GM06990 (cell line): Measurements from ENCODE around the gene PTH1R.

Experiments
- DNase-seq: peaks from one replicate; pipeline ENCODE4 v3.0.0-alpha.2; 2011; ENCODE audit not compliant: insufficient read length; ENCODE audit errors: extremely low read depth
- H3K27me3 ChIP-seq: replicated peaks from 2 replicates; pipeline ENCODE4 v1.6.0; 2011; ENCODE audit warnings: low read length; ENCODE audit not compliant: control insufficient read depth, insufficient read depth
- H3K36me3 ChIP-seq: 2 replicates; pipeline ENCODE4 v1.5.1; 2011; ENCODE audit warnings: low read length; ENCODE audit not compliant: control insufficient read depth, insufficient read depth
- H3K4me3 ChIP-seq: replicated peaks from 2 replicates; pipeline ENCODE4 v1.5.1; 2011; ENCODE audit warnings: low read depth, mild to moderate bottlenecking, control low read depth, low read length
- TF ChIP-seq, protein P1 (sequence below): IDR thresholded peaks from 2 replicates; pipeline ENCODE4 v1.5.1; 2011; ENCODE audit warnings: low read length, control low read depth, mild to moderate bottlenecking, inconsistent platforms; ENCODE audit not compliant: insufficient read depth, poor library complexity, severe bottlenecking

The PTH1R gene

DNA sequence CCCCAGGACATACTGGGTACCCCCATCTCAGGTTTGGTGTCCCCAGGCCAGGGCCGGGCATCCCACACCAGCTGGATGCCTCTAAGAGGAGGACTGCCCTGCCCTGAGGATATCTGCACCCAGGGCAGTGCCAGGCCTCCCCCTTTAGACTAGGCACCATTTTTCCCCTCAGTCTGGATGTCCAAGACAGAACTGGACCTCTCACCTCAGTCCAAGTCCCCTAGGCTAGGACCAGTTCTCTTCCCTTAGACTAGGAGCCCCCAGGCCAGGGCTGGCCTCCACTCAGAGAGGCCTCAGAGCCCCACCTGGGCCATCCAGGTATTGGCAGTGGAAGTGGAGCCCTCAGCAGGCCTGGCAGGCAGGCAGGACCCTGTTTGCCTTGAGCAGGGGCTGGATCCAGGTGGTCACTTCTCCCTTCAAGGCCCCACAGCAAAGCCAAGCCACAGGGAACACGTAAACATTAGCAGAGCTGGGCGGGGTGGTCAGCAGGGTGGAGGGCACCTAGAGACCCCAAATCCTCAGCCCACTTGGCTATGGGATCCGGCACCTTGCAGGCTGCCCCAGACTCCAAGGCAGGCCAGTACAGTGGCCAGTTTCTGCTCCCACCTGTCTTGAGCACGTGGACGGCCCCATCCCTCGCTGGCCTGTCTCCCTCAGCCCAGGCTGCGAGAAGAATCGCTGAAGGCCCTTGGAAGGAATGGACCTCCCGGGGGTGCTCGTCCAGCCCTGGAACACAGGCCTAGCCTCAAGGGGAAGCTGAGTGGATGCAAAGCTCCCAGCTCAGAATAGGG lies 28.3 kb downstream of the PTH1R start:
- no peak overlapping the region for H3K4me3 ChIP-seq
- no peaks in the 10 kb centered on the region for H3K36me3 ChIP-seq
- H3K27me3 ChIP-seq, result no peaks in the 10 kb centered on the region
- TF ChIP-seq, protein P1, sequence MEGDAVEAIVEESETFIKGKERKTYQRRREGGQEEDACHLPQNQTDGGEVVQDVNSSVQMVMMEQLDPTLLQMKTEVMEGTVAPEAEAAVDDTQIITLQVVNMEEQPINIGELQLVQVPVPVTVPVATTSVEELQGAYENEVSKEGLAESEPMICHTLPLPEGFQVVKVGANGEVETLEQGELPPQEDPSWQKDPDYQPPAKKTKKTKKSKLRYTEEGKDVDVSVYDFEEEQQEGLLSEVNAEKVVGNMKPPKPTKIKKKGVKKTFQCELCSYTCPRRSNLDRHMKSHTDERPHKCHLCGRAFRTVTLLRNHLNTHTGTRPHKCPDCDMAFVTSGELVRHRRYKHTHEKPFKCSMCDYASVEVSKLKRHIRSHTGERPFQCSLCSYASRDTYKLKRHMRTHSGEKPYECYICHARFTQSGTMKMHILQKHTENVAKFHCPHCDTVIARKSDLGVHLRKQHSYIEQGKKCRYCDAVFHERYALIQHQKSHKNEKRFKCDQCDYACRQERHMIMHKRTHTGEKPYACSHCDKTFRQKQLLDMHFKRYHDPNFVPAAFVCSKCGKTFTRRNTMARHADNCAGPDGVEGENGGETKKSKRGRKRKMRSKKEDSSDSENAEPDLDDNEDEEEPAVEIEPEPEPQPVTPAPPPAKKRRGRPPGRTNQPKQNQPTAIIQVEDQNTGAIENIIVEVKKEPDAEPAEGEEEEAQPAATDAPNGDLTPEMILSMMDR, result no peak
- no peak for DNase-seq

DNA sequence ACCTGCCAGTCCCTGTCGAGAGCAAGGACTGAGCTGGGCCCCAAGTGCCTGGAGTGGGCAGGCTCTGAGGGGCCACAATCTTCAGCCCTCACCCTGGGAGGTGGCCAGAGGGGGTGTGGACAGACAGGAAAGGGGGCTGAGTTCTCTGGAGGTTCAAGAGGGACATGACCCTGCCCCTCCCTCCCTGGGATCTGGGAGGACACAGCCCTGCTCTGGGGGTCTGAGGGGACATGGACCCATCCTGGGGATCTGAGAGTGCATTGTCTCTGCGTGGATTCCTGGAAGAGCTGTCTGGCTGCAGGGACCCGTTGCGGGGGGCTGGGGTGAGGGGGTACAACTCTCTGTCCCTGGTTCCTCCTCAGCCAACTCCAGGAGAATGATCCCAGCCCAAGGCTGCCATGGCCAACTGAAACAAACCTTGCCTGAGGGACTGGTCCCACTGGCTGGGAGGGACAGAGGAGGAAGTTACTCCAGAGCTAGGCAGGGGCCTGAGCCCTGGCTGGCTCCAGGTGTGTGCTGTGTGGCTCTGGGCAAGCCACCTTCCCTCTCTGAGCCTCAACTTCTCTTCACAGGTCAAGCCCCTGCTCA lies 29.0 kb downstream of the PTH1R start:
- no peak for DNase-seq
- Histone ChIP-seq H3K4me3 (no peak overlapping the region), H3K27me3 (no peaks in the 10 kb centered on the region), H3K36me3 (no peaks in the 10 kb centered on the region)
- TF ChIP-seq, protein P1, result no peak

DNA sequence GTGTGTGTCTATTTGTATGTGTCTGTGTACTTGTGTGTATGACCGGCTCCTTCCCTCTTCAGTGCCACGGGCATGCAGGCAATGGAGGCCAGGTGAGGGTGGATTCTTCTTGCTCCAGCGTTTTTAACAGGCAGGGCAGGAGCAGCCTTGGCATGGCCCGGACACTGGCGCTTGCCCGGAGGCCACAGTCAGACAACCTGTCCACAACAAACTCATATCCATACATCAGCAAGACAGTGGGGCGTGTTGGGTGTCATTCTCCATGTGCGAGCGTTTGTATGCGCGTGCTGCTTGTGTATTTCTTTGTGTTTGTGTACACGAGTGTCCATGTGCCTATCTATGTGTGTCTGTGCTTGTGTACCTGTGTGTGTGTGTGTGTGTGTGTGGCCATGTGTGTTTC lies 29.8 kb downstream of the PTH1R start:
- TF ChIP-seq, protein P1, result no peak
- Histone ChIP-seq H3K27me3 (no peaks in the 10 kb centered on the region), H3K4me3 (no peak overlapping the region), H3K36me3 (no peaks in the 10 kb centered on the region)
- no peak for DNase-seq

DNA sequence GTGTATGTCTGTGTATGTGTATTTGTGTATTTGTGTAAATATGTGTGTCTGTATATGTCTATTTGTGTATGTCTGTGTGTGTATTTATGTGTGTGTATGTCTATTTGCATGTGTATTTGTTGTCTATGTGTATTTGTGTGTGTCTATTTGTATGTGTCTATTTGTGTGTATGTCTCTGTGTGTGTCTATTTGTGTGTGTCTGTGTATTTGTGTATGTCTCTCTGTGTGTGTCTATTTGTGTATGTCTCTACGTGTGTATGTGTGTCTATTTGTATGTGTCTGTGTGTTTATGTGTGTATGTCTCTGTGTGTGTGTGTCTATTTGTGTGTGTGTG lies 30.4 kb downstream of the PTH1R start:
- Histone ChIP-seq H3K4me3 (no peak overlapping the region), H3K36me3 (no peaks in the 10 kb centered on the region), H3K27me3 (no peaks in the 10 kb centered on the region)
- no peak for DNase-seq
- TF ChIP-seq, protein P1, result no peak

DNA sequence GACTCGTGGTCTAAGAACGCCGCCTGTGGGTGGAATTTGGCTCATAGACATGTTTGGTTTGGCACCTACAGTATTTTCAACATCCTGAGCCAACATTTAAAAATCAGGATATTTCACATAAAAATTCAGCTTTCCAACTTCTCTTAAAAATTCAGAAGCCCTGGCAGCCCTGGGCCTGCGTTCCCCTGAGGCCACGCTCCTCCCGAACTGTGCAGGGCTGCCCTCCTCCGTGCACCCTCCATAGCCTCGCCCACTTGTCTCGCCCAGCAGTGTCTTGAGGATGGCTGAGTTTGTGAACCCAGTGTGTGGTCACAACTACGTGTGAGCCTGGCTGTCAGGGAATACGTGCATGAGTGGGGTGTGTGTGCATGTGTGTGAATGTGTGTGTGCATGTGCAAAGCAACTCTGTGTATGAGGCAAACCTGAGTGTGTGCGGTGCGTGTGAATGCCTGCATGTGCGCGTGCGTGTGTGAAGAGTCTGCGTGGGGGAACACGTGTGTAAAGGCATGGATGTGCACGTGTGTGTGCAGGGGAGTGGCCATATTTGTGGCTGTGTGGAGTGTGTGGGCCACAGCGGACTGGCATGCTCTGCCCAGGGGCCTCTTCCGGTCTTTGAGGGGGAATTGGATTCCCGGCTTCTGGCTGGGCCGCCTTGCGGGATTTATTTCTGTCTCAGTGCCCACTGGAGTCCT lies 30.9 kb downstream of the PTH1R start:
- no peak for DNase-seq
- no peaks in the 10 kb centered on the region for H3K36me3 ChIP-seq
- no peak overlapping the region for H3K4me3 ChIP-seq
- TF ChIP-seq, protein P1, result no peak
- H3K27me3 ChIP-seq, result no peaks in the 10 kb centered on the region
